Karpas-422 (cell line): ENCODE data around the gene BOD1. TPM values are rescaled to one million over a fixed set of nuclear protein-coding genes. Genes with fewer than 3 reads are reported as not detected.

Source experiments
- DNase-seq: peaks from one replicate; pipeline ENCODE4 v3.0.0-alpha.2; 2015
- H2AFZ ChIP-seq: fragments of 200-600 bp; sonication (generic); 2 replicates; pipeline ENCODE4 v1.6.1; 2014; ENCODE audit warnings: antibody characterized with exemption, low read length, mixed read lengths
- H3K27ac ChIP-seq: fragments of 200-600 bp; sonication (generic); 2 replicates; pipeline ENCODE4 v1.5.1; 2014; ENCODE audit warnings: mild to moderate bottlenecking, low read length, moderate library complexity
- H3K27me3 ChIP-seq: fragments of 200-600 bp; sonication (generic); 2 replicates; pipeline ENCODE4 v1.6.1; 2014; ENCODE audit warnings: low read length, mixed read lengths
- H3K36me3 ChIP-seq: fragments of 200-600 bp; sonication (generic); 2 replicates; pipeline ENCODE4 v1.6.1; 2014; ENCODE audit warnings: low read length, mixed read lengths; ENCODE audit not compliant: insufficient read depth
- H3K4me1 ChIP-seq: fragments of 200-600 bp; sonication (generic); 2 replicates; pipeline ENCODE4 v1.6.1; 2014; ENCODE audit warnings: mild to moderate bottlenecking, low read length, mixed read lengths
- H3K4me2 ChIP-seq: fragments of 200-600 bp; sonication (generic); 2 replicates; pipeline ENCODE4 v1.6.1; 2014; ENCODE audit warnings: low read length, low read depth, mild to moderate bottlenecking; ENCODE audit not compliant: poor library complexity, severe bottlenecking
- H3K4me3 ChIP-seq: fragments of 200-600 bp; sonication (generic); 2 replicates; pipeline ENCODE4 v1.5.1; 2014; ENCODE audit warnings: mild to moderate bottlenecking, antibody characterized with exemption, low read length, mixed read lengths
- H3K79me2 ChIP-seq: fragments of 200-600 bp; sonication (generic); 2 replicates; pipeline ENCODE4 v1.6.1; 2014; ENCODE audit warnings: mild to moderate bottlenecking, low read length, mixed read lengths
- H3K9ac ChIP-seq: fragments of 200-600 bp; sonication (generic); 2 replicates; pipeline ENCODE4 v1.6.0; 2014; ENCODE audit warnings: low read length
- H3K9me2 ChIP-seq: fragments of 200-600 bp; sonication (generic), shearing (Covaris generic); replicated peaks from 2 replicates; pipeline ENCODE4 v1.6.0; 2014; ENCODE audit warnings: mild to moderate bottlenecking, low read length, moderate library complexity; ENCODE audit not compliant: insufficient read depth
- H3K9me3 ChIP-seq: fragments of 300-700, 200-600 bp; sonication (generic); 2 replicates; pipeline ENCODE4 v1.6.1; 2014; ENCODE audit warnings: low read length, mixed read lengths
- H4K20me1 ChIP-seq: fragments of 200-600 bp; sonication (generic); 2 replicates; pipeline ENCODE4 v1.6.1; 2014; ENCODE audit warnings: mild to moderate bottlenecking, antibody characterized with exemption, low read length, low read depth; ENCODE audit not compliant: insufficient read depth
- total RNA-seq: library from RNA; depleted of rRNA; stranded (reverse); fragments of >200 nt; shearing (Covaris generic); gene quantifications from 2 replicates; pipeline ENCODE4 v1.2.3, GENCODE V29; 2014; ENCODE audit warnings: low replicate concordance

Gene BOD1
- total RNA-seq, 1 experiment from 2014 or later = 28.4 TPM

DNA sequence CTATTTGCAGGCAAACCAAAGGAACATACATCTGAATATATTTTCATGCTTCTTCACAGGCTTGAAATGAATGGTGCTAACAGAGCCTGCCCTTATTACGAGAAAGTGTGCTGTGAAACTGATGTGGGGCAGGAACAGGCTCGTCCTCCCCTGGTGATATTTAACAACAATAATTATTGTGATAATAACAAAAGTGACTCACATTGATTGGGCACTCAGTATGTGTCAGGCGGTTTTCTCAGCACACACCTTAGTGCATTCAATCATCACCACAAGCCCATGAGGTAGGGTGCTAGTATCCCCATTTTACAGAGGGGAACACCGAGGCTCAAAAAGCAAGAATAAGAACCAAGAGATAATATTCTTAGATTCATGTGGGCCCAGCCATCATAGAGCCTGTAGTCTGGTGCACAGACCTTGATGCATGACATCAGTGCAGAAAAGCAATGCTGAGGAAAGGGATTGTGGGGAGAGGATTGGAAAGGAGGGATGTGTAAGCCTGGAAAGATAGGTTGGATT, 18.1 kb upstream of the BOD1 start:
- H3K9me2 ChIP-seq = no peaks in the 10 kb centered on the region
- no peaks in the 10 kb centered on the region for H3K79me2 ChIP-seq
- H3K4me3 ChIP-seq = no peak overlapping the region
- no peaks in the 10 kb centered on the region for H4K20me1 ChIP-seq
- no peak overlapping the region for H3K4me2 ChIP-seq
- no peaks in the 10 kb centered on the region for H3K36me3 ChIP-seq
- no peaks in the 10 kb centered on the region for H3K9me3 ChIP-seq
- H3K27me3 ChIP-seq = no peaks in the 10 kb centered on the region
- no peak overlapping the region for H2AFZ ChIP-seq
- DNase-seq = no peak
- H3K9ac ChIP-seq = no peak overlapping the region
- H3K4me1 ChIP-seq = peaks cover 52% of the 10 kb centered on the region
- H3K27ac ChIP-seq = no peak overlapping the region

DNA sequence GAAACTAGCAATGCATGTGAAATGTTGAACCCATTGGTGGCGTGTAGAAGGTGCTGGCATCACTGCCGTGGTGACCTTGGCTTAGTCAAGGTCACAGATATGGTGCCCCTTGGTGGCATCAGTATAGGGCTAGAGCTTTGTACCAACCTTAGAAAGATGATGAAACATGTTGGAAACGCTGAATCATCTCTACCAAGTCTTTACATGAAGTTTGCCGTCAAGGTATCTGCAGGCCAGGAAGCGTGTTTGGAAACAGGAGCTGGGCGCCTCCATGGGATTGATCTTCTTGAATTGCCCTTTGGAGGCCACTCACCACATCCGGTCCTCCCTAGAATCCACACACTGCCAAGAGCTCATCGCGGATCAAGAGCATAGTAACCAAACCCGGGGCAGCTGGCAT, 16.9 kb upstream of the BOD1 start:
- Histone ChIP-seq H3K4me3 (no peak overlapping the region), H3K4me1 (peaks cover 54% of the 10 kb centered on the region), H3K9me3 (no peaks in the 10 kb centered on the region), H3K4me2 (no peak overlapping the region), H3K79me2 (no peaks in the 10 kb centered on the region), H3K9ac (no peak overlapping the region), H2AFZ (peak overlapping the region; percentile 56; the same call in 1 of the 2 replicates), H3K27me3 (no peaks in the 10 kb centered on the region), H4K20me1 (no peaks in the 10 kb centered on the region), H3K9me2 (no peaks in the 10 kb centered on the region), H3K36me3 (no peaks in the 10 kb centered on the region), H3K27ac (no peak overlapping the region)
- DNase-seq = no peak

DNA sequence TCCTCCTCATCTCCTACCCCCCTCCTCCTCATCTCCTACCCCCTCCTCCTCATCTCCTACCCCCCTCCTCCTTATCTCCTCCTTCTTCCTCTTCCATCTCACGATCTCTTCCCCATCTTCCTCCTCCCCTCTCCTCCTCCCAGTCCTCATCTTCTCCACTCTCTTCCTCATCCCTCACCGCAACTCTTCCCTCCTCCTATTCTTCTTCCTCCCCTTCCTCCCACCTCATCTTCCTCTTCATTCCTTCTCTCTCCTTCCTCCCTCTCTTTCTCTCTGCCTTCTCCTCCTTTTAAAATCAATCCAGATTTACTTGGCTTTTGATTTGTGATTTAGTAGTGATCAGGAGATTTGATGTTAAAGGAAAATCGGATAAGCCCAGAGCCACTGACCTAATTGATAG, 15.0 kb upstream of the BOD1 start:
- Histone ChIP-seq H2AFZ (no peak overlapping the region), H3K36me3 (no peaks in the 10 kb centered on the region)
- no peak for DNase-seq

DNA sequence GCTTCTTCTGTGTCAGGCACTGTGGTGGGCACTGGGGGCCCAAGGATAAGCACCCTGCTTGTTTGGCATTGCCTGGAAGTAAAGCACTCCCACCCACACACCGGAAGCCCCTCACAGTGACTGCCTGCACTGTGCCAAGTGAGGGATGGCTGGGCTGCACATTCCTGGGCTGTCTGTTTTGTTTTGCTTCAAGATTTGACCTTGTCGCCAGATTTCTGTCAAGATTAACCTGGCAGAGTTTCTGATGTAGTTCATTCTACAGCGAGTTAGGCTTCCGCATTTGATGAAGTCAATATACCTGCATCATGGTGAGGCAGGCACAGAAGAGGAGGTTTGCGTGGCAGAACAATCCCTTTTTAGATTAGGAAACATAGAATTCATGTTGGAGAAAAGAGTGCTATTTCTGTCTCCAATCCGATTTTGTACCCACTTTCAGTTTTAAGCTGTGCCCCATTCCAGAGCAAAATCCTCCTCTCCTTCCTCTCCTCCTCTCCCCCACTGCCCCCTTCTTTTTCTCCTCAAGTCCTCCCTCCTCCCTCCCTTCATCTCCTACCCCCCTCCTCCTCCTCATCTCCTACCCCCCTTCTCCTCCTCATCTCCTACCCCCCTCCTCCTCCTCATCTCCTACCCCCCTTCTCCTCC, 14.4 kb upstream of the BOD1 start:
- Histone ChIP-seq H3K9me2 (no peaks in the 10 kb centered on the region), H3K4me3 (no peak overlapping the region), H3K4me2 (no peak overlapping the region), H3K36me3 (no peaks in the 10 kb centered on the region), H4K20me1 (no peaks in the 10 kb centered on the region), H3K27me3 (no peaks in the 10 kb centered on the region), H2AFZ (no peak overlapping the region), H3K4me1 (peaks cover 47% of the 10 kb centered on the region), H3K79me2 (no peaks in the 10 kb centered on the region), H3K9me3 (no peaks in the 10 kb centered on the region), H3K27ac (no peak overlapping the region), H3K9ac (no peak overlapping the region)
- DNase-seq = no peak

More for the DNA sequence above, 15.0 kb upstream of the BOD1 start:
- H3K27me3 ChIP-seq = no peaks in the 10 kb centered on the region
- no peak overlapping the region for H3K9ac ChIP-seq
- no peak overlapping the region for H3K4me2 ChIP-seq
- H3K79me2 ChIP-seq = no peaks in the 10 kb centered on the region
- H4K20me1 ChIP-seq = no peaks in the 10 kb centered on the region
- H3K9me3 ChIP-seq = no peaks in the 10 kb centered on the region
- H3K27ac ChIP-seq = no peak overlapping the region
- no peaks in the 10 kb centered on the region for H3K9me2 ChIP-seq
- no peak overlapping the region for H3K4me3 ChIP-seq
- peaks cover 42% of the 10 kb centered on the region for H3K4me1 ChIP-seq

DNA sequence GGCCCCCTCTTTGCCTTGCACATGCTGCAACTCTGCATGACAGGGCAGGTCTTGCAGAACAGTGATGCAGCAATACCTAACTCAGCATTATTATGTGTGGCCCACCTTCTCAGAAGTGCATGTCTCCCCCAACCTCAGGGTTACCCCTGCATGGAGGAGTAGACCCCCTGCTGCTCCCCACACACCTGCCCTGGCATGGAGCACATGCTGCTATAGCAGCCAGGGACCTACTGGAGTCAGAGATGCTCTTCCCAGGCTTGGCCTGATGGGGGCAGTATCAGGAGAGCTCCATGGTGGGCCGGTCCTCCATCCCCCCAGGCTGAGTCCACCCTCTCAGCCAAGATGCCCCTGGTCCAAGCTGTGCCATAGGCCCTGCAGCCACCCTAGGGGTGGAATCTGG, 13.2 kb upstream of the BOD1 start:
- no peaks in the 10 kb centered on the region for H3K9me2 ChIP-seq
- no peaks in the 10 kb centered on the region for H3K79me2 ChIP-seq
- peak; percentile 88 for DNase-seq
- no peaks in the 10 kb centered on the region for H3K9me3 ChIP-seq
- no peak overlapping the region for H3K4me3 ChIP-seq
- peak overlapping the region; percentile 12; the same call in 1 of the 2 replicates for H3K9ac ChIP-seq
- no peaks in the 10 kb centered on the region for H3K27me3 ChIP-seq
- H3K36me3 ChIP-seq = no peaks in the 10 kb centered on the region
- H3K27ac ChIP-seq = no peak overlapping the region
- peaks cover 49% of the 10 kb centered on the region for H3K4me1 ChIP-seq
- H2AFZ ChIP-seq = no peak overlapping the region
- peak overlapping the region; percentile 24 for H3K4me2 ChIP-seq
- no peaks in the 10 kb centered on the region for H4K20me1 ChIP-seq

DNA sequence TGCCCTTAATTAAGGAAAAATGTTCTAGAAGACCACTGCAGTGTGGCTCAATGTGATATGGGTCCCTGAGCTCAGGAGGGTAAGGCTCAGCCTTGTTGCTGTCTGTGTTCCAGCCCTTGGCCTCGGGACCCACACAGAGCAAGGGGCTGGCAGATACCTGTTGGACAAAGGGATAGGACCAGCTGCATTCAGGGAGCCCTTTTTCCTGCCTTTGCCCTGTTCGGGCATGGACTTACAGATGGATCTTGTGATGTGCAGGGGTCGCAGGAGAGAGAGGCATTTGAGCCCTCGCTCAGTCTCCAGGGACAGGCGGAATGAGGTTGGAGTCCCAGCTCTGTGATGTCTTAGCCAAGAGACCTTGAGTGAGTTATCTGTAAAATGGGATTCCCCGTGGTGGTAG, 12.1 kb upstream of the BOD1 start:
- H3K4me2 ChIP-seq = no peak overlapping the region
- H2AFZ ChIP-seq = no peak overlapping the region; the same call in 1 of the 2 replicates
- H3K9ac ChIP-seq = no peak overlapping the region
- no peaks in the 10 kb centered on the region for H4K20me1 ChIP-seq
- DNase-seq = no peak
- no peaks in the 10 kb centered on the region for H3K9me3 ChIP-seq
- H3K9me2 ChIP-seq = no peaks in the 10 kb centered on the region
- no peaks in the 10 kb centered on the region for H3K27me3 ChIP-seq
- no peak overlapping the region for H3K4me3 ChIP-seq
- no peak overlapping the region for H3K27ac ChIP-seq
- no peaks in the 10 kb centered on the region for H3K79me2 ChIP-seq
- H3K4me1 ChIP-seq = peaks cover 43% of the 10 kb centered on the region
- no peaks in the 10 kb centered on the region for H3K36me3 ChIP-seq

DNA sequence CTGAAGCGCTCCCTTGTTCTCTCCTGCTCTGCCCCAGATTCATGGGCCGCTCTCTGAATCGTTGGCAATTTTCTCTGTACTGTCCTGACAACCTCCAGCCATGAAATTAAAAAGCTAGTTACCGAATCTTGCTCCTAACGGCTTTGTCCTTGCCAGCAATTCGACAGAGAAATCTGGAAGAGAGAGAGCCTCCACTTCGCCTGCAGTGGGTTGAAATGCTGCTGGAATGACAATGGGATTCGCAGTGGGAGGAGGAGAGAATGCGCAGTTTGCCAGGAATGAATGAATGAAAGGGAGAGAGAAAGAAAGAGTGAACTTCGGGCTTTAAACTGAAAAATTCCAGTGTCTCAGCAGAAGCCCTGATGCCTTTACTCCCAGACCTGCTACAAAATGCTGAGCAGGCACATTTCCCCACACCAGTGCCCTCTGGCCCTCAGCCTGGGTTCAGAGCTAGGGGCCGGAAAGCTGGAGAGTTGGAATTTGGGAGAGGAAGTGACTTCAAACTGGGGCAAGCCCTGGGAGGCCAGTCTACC, 11.5 kb upstream of the BOD1 start:
- no peak for DNase-seq
- no peak overlapping the region for H3K4me3 ChIP-seq

DNA sequence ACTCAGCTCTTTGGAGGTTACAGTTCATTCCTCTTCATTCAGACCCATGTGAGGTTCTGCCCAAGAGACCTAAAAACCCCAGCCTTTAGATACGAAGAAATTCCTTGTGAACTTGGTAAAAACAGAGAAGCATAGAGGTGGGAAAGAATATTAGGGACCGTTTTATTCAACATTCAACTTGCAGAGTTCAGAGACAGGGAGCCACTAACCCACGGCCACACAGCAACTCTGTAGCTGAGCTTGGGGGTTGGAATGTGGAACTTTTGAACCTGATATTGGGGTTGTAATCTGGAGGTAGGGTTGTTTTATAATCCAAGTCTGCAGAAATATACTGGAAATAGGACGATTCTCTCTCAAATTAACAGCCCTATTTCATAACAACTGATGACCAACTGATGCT, 10.8 kb upstream of the BOD1 start:
- no peaks in the 10 kb centered on the region for H3K9me2 ChIP-seq
- H3K4me3 ChIP-seq = no peak overlapping the region
- no peak overlapping the region for H3K9ac ChIP-seq
- peaks cover 35% of the 10 kb centered on the region for H3K4me1 ChIP-seq
- no peaks in the 10 kb centered on the region for H3K36me3 ChIP-seq
- H3K79me2 ChIP-seq = no peaks in the 10 kb centered on the region
- H3K4me2 ChIP-seq = no peak overlapping the region
- H3K9me3 ChIP-seq = no peaks in the 10 kb centered on the region
- DNase-seq = no peak
- H3K27me3 ChIP-seq = no peaks in the 10 kb centered on the region
- H4K20me1 ChIP-seq = no peaks in the 10 kb centered on the region
- no peak overlapping the region for H3K27ac ChIP-seq
- H2AFZ ChIP-seq = no peak overlapping the region

More for the DNA sequence above, 11.5 kb upstream of the BOD1 start:
- Histone ChIP-seq H3K36me3 (no peaks in the 10 kb centered on the region), H2AFZ (no peak overlapping the region), H3K27ac (no peak overlapping the region), H3K9ac (no peak overlapping the region), H3K27me3 (no peaks in the 10 kb centered on the region), H4K20me1 (no peaks in the 10 kb centered on the region), H3K4me2 (no peak overlapping the region), H3K79me2 (no peaks in the 10 kb centered on the region), H3K4me1 (peaks cover 37% of the 10 kb centered on the region), H3K9me3 (no peaks in the 10 kb centered on the region), H3K9me2 (no peaks in the 10 kb centered on the region)
